HepG2 (cell line): ENCODE results near the gene STRN3. TPM values are rescaled to one million over a fixed set of nuclear protein-coding genes. Genes with fewer than 3 reads are reported as not detected.

ENCODE experiments used
- NFATC3 ChIP-seq: sonication (generic); formaldehyde crosslinking; IDR thresholded peaks from 2 replicates; pipeline ENCODE4 v1.5.1; 2020; ENCODE audit warnings: mild to moderate bottlenecking, missing genetic modification reagents
- PCBP2 ChIP-seq: fragments of 200-400 bp; formaldehyde crosslinking; optimal IDR thresholded peaks from 2 replicates; pipeline ENCODE3; 2018; ENCODE audit warnings: low read length, low read depth; ENCODE audit not compliant: poor library complexity, severe bottlenecking
- SP5 ChIP-seq: IDR thresholded peaks from 2 replicates; pipeline ENCODE4 v1.6.1; 2016; ENCODE audit warnings: low read depth, borderline replicate concordance
- TEAD3 ChIP-seq: optimal IDR thresholded peaks from 2 replicates; pipeline ENCODE3; 2016; ENCODE audit warnings: borderline replicate concordance
- THYN1 ChIP-seq: sonication (generic); formaldehyde crosslinking; IDR thresholded peaks from 2 replicates; pipeline ENCODE4 v1.8.1; 2023; ENCODE audit warnings: low read depth, mild to moderate bottlenecking, moderate library complexity, missing genetic modification reagents, borderline replicate concordance
- TOE1 ChIP-seq: sonication (generic); formaldehyde crosslinking; IDR thresholded peaks from 2 replicates; pipeline ENCODE4 v1.4.0; 2020; ENCODE audit warnings: mild to moderate bottlenecking, missing genetic modification reagents
- ZFP82 ChIP-seq: sonication (generic); formaldehyde crosslinking; IDR thresholded peaks from 2 replicates; pipeline ENCODE4 v1.5.1; 2020; ENCODE audit warnings: mild to moderate bottlenecking, missing genetic modification reagents, borderline replicate concordance
- ZFY ChIP-seq: sonication (generic); formaldehyde crosslinking; IDR thresholded peaks from 2 replicates; pipeline ENCODE4 v1.4.0; 2020; ENCODE audit warnings: missing genetic modification reagents
- ZNF296 ChIP-seq: sonication (generic); formaldehyde crosslinking; conservative IDR thresholded peaks from 2 replicates; pipeline ENCODE4 v1.5.0; 2020; ENCODE audit warnings: mild to moderate bottlenecking, missing genetic modification reagents
- ZNF816 ChIP-seq: sonication (generic); formaldehyde crosslinking; IDR thresholded peaks from 2 replicates; pipeline ENCODE4 v1.8.0; 2022; ENCODE audit warnings: missing genetic modification reagents, mild to moderate bottlenecking, borderline replicate concordance
- ZNF83 ChIP-seq: sonication (generic); formaldehyde crosslinking; IDR thresholded peaks from 2 replicates; pipeline ENCODE4 v1.4.0; 2020; ENCODE audit warnings: missing genetic modification reagents, mild to moderate bottlenecking, borderline replicate concordance
- ZSCAN20 ChIP-seq: sonication (generic); formaldehyde crosslinking; IDR thresholded peaks from 2 replicates; pipeline ENCODE4 v1.4.0; 2020; ENCODE audit warnings: missing genetic modification reagents, mild to moderate bottlenecking, borderline replicate concordance
- polyA plus RNA-seq, 8 experiments: library from polyadenylated mRNA; depleted of rRNA in 3 of 8; stranded (reverse) in 7 of 8; unstranded in 1 of 8; fragments of >200 nt; fragmentation: Illumina TruSeq in 4 of 8; extraction: Trizol in 4 of 8; gene quantifications; 2 replicates each; pipeline versions ENCODE4 v1.2.1 to v1.2.3, GENCODE V29; 2011 to 2016; ENCODE audit warnings: low read depth in 4 of 8, missing spikeins in 1 of 8, mixed read lengths in 1 of 8; ENCODE audit not compliant: insufficient read depth in 1 of 8
- total RNA-seq, 5 experiments: library from RNA; depleted of rRNA; stranded (reverse); fragments of >200 nt; fragmentation: Illumina TruSeq; extraction: Trizol; gene quantifications; 2 replicates each; pipeline ENCODE4 v1.2.3, GENCODE V29; 2016; ENCODE audit warnings: low read depth in 1 of 5
- TF ChIP-seq, protein P1 (sequence below): sonication (generic); formaldehyde crosslinking; IDR thresholded peaks from 2 replicates; pipeline ENCODE4 v1.4.0; 2020; ENCODE audit warnings: mild to moderate bottlenecking, low read depth, missing genetic modification reagents
- TF ChIP-seq, protein P2 (sequence below): sonication (generic); formaldehyde crosslinking; IDR thresholded peaks from 2 replicates; pipeline ENCODE4 v1.5.1; 2020; ENCODE audit warnings: missing genetic modification reagents, mild to moderate bottlenecking, borderline replicate concordance
- TF ChIP-seq, protein P3 (sequence below): sonication (generic); formaldehyde crosslinking; IDR thresholded peaks from 2 replicates; pipeline ENCODE4 v1.4.0; 2020; ENCODE audit warnings: missing genetic modification reagents
- TF ChIP-seq, protein P4 (sequence below): sonication (generic); formaldehyde crosslinking; IDR thresholded peaks from 2 replicates; pipeline ENCODE4 v1.4.0; 2020; ENCODE audit warnings: missing genetic modification reagents
- TF ChIP-seq, protein P5 (sequence below): sonication (generic); formaldehyde crosslinking; IDR thresholded peaks from 2 replicates; pipeline ENCODE4 v1.4.0; 2020; ENCODE audit warnings: mild to moderate bottlenecking, missing genetic modification reagents

Gene STRN3
- total and polyA plus RNA-seq, 2 of the 13 experiments (the other 11 are each of a cell fraction or from before 2014, with no cell fraction given), result 49.4 to 123 TPM

DNA sequence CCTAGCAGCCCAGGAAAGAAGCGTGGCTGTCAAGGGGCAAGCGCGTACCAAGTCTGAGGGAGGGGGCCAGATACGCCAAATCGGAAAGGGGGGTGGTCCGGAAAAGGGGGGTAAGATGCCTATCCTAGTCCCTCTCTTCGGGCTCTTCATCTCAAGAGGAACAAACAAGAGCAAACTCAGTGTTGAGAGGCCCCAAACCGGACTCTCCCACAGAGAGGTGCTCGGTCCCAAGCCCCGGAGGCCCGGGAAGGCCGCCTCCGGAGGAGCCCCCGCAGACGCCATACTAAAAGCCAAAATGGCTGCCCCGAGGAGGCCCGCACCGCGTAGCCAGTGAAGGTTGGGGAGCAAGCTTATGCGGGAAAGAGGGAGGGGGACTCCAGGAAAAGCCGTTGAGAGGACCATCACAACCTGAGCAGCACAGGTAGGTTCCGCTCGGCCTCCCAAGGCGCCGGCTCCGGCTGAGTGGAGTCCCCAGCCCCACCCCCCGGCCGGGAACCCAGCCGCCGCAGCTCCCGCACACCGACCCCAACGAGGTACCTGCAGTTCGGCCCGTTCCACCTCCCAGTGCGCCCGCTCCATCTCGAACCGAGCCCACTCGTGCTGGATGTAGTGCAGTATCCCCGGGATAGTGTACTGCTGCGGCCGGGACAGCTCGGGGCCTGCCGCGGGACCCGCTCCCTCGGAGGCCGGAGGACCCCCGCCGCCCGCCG lies 657 bp downstream of the STRN3 start, which contains the start of gene AP4S1 (continued):
- TF ChIP-seq TEAD3 (CRISPR knock-in tag) (no peak), ZNF816 (CRISPR knock-in tag) (peak; percentile 97), ZNF296 (CRISPR knock-in tag) (no peak), ZSCAN20 (CRISPR knock-in tag) (no peak; the same call in 1 of the 2 replicates), ZNF83 (peak; percentile 78; the same call in 1 of the 2 replicates), ZFP82 (peak; percentile 99), THYN1 (CRISPR knock-in tag) (peak; percentile 60; the same call in 1 of the 2 replicates), SP5 (CRISPR knock-in tag) (no peak), PCBP2 (peak; percentile 15), TOE1 (CRISPR knock-in tag) (no peak), ZFY (CRISPR knock-in tag) (peak; percentile 91), NFATC3 (CRISPR knock-in tag) (no peak; the same call in 1 of the 2 replicates)
- TF ChIP-seq, protein P1, sequence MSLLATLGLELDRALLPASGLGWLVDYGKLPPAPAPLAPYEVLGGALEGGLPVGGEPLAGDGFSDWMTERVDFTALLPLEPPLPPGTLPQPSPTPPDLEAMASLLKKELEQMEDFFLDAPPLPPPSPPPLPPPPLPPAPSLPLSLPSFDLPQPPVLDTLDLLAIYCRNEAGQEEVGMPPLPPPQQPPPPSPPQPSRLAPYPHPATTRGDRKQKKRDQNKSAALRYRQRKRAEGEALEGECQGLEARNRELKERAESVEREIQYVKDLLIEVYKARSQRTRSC (CRISPR knock-in tag), result no peak; the same call in 1 of the 2 replicates
- TF ChIP-seq, protein P2, sequence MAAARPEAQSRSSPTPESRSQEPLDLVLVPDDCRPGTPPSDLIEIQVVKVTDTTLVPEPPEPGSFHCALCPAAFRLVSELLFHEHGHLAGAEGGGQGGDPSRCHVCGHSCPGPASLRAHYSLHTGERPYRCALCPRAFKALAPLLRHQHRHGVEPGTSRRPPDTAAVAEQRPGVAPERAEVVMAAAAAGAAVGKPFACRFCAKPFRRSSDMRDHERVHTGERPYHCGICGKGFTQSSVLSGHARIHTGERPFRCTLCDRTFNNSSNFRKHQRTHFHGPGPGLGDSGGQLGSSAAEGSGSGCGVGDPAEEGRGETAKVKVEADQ (CRISPR knock-in tag), result 0 out of 2 replicates have a peak, but pooled peaks have one; percentile 89
- TF ChIP-seq, protein P3, sequence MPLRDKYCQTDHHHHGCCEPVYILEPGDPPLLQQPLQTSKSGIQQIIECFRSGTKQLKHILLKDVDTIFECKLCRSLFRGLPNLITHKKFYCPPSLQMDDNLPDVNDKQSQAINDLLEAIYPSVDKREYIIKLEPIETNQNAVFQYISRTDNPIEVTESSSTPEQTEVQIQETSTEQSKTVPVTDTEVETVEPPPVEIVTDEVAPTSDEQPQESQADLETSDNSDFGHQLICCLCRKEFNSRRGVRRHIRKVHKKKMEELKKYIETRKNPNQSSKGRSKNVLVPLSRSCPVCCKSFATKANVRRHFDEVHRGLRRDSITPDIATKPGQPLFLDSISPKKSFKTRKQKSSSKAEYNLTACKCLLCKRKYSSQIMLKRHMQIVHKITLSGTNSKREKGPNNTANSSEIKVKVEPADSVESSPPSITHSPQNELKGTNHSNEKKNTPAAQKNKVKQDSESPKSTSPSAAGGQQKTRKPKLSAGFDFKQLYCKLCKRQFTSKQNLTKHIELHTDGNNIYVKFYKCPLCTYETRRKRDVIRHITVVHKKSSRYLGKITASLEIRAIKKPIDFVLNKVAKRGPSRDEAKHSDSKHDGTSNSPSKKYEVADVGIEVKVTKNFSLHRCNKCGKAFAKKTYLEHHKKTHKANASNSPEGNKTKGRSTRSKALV (CRISPR knock-in tag), result no peak
- TF ChIP-seq, protein P4, sequence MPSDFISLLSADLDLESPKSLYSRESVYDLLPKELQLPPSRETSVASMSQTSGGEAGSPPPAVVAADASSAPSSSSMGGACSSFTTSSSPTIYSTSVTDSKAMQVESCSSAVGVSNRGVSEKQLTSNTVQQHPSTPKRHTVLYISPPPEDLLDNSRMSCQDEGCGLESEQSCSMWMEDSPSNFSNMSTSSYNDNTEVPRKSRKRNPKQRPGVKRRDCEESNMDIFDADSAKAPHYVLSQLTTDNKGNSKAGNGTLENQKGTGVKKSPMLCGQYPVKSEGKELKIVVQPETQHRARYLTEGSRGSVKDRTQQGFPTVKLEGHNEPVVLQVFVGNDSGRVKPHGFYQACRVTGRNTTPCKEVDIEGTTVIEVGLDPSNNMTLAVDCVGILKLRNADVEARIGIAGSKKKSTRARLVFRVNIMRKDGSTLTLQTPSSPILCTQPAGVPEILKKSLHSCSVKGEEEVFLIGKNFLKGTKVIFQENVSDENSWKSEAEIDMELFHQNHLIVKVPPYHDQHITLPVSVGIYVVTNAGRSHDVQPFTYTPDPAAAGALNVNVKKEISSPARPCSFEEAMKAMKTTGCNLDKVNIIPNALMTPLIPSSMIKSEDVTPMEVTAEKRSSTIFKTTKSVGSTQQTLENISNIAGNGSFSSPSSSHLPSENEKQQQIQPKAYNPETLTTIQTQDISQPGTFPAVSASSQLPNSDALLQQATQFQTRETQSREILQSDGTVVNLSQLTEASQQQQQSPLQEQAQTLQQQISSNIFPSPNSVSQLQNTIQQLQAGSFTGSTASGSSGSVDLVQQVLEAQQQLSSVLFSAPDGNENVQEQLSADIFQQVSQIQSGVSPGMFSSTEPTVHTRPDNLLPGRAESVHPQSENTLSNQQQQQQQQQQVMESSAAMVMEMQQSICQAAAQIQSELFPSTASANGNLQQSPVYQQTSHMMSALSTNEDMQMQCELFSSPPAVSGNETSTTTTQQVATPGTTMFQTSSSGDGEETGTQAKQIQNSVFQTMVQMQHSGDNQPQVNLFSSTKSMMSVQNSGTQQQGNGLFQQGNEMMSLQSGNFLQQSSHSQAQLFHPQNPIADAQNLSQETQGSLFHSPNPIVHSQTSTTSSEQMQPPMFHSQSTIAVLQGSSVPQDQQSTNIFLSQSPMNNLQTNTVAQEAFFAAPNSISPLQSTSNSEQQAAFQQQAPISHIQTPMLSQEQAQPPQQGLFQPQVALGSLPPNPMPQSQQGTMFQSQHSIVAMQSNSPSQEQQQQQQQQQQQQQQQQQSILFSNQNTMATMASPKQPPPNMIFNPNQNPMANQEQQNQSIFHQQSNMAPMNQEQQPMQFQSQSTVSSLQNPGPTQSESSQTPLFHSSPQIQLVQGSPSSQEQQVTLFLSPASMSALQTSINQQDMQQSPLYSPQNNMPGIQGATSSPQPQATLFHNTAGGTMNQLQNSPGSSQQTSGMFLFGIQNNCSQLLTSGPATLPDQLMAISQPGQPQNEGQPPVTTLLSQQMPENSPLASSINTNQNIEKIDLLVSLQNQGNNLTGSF (CRISPR knock-in tag), result peak; percentile 73
- TF ChIP-seq, protein P5, sequence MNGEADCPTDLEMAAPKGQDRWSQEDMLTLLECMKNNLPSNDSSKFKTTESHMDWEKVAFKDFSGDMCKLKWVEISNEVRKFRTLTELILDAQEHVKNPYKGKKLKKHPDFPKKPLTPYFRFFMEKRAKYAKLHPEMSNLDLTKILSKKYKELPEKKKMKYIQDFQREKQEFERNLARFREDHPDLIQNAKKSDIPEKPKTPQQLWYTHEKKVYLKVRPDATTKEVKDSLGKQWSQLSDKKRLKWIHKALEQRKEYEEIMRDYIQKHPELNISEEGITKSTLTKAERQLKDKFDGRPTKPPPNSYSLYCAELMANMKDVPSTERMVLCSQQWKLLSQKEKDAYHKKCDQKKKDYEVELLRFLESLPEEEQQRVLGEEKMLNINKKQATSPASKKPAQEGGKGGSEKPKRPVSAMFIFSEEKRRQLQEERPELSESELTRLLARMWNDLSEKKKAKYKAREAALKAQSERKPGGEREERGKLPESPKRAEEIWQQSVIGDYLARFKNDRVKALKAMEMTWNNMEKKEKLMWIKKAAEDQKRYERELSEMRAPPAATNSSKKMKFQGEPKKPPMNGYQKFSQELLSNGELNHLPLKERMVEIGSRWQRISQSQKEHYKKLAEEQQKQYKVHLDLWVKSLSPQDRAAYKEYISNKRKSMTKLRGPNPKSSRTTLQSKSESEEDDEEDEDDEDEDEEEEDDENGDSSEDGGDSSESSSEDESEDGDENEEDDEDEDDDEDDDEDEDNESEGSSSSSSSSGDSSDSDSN (CRISPR knock-in tag), result peak; percentile 90
